Right ventricle myocardium inferior (tissue), 1 donor: ENCODE measurements around the gene ATP2B1. TPM values are rescaled to one million over a fixed set of nuclear protein-coding genes. Genes with fewer than 3 reads are reported as not detected.
"Not testable (repeated sequence)": the region's sequence is repeated elsewhere in the genome, so short reads cannot be mapped to it uniquely, and the experiment has no call there.

Source experiments
- ATAC-seq: fragments of 200-7000 bp; cut with Tn5 transposase; one replicate; pipeline ENCODE4 v1.9.1; 2020; ENCODE audit warnings: mild to moderate bottlenecking, moderate library complexity
- DNase-seq: peaks from one replicate; pipeline ENCODE4 v3.0.0; 2021; ENCODE audit errors: missing footprints
- intact Hi-C: fragments of 100-400 bp; cut with DNase I; formaldehyde crosslinking; loops from one replicate; pipeline ENCODE4 v1.11.0; 2022
- total RNA-seq: library from RNA; stranded (reverse); fragmentation: NEBNext Ultra II Directional; extraction: Animal tissue kit (Norgen Biotek cat#: 25700); gene quantifications from one replicate; pipeline ENCODE4 v1.2.1, GENCODE V29; 2021
- donor health status: DM: no; HTN: yes; CAD: no; lungs with severe emphysema.

Gene ATP2B1
- total RNA-seq, 1 donor from 2014 or later, result 12.6 TPM

DNA sequence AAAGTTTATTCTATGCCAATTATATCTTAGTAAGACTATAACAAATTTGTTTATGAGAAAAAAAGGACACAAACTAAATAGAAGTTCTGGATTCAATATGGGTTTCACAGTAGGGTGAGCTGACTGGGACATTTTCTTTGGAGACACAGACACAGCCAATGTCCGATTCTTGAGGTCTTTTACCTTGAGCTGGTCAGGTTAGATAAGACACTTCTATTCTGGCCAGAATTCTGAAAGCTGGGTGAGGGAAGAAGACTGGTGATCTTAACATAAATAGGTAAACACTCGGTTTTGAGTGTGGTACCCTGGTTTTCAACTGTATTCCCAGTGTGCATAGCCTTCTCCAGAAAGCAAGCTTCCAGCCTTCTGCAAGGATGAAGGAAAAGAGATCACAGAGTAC, 10.0 kb downstream of the ATP2B1 start:
- DNase-seq, result no peak
- no peak for ATAC-seq
- intact Hi-C loops, result no loop called here

- intact Hi-C loops, ATAC-seq: not testable (repeated sequence)
Measured at GRCh38 chr12:89697728-89698127, 10.9 kb downstream of the ATP2B1 start.

GRCh38 chr12:89697296-89697695, 11.3 kb downstream of the ATP2B1 start:
- intact Hi-C loops, result no loop called here
- no peak for DNase-seq

More at GRCh38 chr12:89697728-89698127, 10.9 kb downstream of the ATP2B1 start:
- DNase-seq, result not testable (repeated sequence)

DNA sequence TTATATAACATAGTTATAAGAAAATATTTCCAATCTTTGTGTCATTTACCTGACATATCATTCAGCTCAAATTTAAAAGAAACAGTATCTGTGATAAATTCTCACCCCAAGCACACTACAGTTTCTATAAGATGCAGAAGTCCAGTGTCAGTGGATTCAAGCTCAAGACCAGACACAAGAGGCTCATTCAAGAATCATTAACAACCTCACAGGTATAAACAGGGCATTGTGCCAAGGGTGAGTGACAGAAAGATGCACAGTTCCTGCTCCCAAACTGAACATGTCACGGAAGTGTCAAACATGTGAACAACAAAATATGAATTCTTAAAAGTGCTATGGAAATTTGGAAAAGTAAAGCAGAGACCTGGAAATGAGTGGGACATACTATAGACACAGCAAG, 12.8 kb downstream of the ATP2B1 start:
- ATAC-seq (no peak), DNase-seq (no peak)
- intact Hi-C loops, result no loop called here

More at GRCh38 chr12:89697296-89697695, 11.3 kb downstream of the ATP2B1 start:
- no peak for ATAC-seq

DNA sequence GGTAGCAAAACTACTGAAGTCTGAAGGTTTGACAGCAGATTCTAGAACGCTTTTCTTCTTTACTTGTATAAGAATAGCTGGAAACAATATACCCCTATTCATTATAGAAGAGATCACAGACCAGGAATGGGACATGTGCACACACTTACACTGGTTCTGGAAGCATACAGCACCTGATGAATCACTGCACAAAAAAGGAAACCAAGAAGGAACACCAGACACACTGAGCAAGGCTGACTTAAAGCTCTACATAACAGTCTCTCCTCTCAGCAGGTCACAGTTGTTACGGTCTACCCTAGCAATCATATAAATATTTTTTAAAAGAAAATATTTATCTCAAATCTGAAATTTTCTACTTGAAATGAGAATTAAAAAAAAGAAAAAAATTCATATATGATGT, 13.5 kb downstream of the ATP2B1 start:
- ATAC-seq, result no peak
- DNase-seq, result no peak
- intact Hi-C loops, result no loop called here

GRCh38 chr12:89694542-89694941, 14.1 kb downstream of the ATP2B1 start:
- intact Hi-C loops, result no loop called here
- ATAC-seq (no peak), DNase-seq (no peak)

DNA sequence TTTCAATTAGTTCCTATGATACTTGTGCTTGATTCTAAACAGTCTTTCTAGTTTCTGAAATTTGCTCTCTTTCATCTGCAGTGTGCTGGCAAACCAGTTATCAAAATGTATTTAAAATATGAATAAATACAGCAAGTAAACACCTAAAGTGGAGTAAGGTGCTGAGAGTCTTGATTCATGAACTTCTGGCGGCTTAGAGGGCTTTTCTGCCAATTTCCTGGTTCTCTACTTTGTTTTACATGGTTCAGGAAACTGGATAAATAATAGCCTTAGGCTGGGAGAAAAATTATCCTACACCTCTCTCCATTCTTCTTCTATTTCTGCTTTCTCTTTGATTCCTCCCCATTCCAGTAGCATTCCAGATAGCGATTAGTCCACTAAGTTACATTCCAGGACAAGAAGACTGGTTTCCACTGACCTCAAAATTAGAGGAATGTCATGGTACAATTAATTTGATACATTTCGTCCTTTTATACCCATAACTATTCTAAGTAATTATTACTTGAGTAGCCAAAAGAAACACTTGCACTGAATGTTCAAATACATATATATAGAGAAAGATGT, 14.9 kb downstream of the ATP2B1 start:
- no peak for DNase-seq
- intact Hi-C loops, result no loop called here
- ATAC-seq, result no peak

DNA sequence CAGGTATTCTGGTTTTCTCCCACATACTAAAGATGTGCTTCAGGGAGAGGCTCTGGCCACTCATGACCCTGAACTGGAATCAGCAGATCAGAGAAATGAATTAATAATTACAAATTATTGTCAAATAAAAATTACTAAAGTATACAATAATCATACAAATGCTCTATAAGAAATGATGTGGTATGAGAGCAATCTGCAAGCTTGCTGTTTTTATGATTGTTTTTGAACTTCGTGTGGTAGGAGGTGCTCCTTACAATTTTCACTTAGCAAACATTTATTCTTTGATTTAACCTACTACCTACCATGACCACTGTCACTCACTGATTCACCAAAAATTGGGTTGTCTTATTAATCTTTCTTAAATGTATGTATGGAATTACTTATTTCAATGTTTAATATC, 16.2 kb downstream of the ATP2B1 start:
- intact Hi-C loops, result no loop called here
- DNase-seq (no peak), ATAC-seq (no peak)

GRCh38 chr12:89691659-89692058, 17.0 kb downstream of the ATP2B1 start:
- ATAC-seq (no peak), DNase-seq (no peak)
- intact Hi-C loops, result no loop called here

GRCh38 chr12:89690925-89691324, 17.7 kb downstream of the ATP2B1 start:
- intact Hi-C loops, result no loop called here
- DNase-seq (no peak), ATAC-seq (no peak)

DNA sequence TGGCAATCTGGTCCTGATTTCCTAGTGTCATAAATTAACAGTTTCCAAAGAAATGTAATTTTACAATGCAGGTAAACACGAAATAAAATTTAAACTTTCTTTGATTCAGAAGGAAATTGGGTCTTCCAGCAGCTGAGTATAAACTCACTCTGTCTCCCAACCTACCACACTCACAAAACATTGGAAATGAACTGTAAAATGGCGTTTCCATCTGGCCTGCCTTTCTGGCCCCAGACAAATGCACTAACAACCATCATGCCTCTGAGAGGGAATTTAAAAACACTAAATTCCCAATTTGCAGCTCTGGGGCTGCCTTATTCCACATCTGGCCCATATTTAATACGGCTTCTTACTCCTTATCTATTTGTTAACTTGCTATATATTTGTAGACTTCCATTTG, 19.3 kb downstream of the ATP2B1 start:
- intact Hi-C loops, result no loop called here
- DNase-seq (no peak), ATAC-seq (no peak)

DNA sequence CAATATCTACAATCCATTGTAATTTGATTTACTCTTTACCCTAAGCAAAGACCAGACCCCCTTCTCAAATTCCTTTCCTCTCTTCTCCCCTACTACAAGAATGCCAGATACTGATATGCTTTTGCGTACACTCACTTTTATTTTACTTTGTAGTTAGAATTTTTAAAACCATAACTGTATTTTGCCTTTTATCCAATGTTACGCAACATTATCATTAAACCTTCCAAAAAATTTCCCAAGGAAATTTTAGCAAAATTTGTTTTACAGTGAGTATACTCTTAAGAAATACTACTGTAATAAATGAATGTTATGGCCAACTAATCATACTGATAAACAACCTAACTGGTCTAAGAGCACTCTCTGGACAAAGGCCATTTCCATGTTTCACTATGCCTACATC, 22.3 kb downstream of the ATP2B1 start:
- DNase-seq (no peak), ATAC-seq (no peak)
- intact Hi-C loops, result no loop called here

DNA sequence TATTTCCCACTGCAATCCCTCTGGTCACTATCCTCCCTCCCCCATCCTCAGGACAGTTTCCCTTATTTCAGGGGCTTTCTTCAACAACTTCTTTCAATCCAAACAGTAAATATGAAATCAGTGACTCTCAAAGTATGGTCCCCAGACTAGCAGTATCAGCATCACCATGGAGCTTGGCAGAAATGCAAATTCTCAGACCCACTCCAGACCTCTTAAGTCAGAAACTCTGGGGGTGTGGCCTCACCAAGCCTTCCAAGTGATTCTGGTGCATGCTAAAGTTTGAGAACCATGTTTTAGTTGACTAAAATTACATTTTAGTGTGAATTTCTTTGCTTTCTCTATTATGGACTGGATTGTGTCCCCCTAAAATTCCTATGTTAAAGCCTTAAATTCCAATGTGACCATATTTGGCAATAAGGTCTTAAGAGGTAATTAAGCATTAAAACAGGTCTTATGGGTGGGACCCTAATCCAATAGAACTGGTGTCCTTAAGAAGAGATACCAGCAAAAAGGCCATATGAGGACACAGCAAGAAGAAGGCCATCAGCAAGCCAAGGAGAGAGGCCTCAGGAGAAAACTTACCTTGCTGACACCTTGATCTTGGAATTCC, 23.2 kb downstream of the ATP2B1 start:
- no peak for ATAC-seq
- intact Hi-C loops, result no loop called here
- no peak for DNase-seq

- ATAC-seq, result no peak
- intact Hi-C loops, result no loop called here
- no peak for DNase-seq
Measured at GRCh38 chr12:89684136-89684535, 24.5 kb downstream of the ATP2B1 start.

DNA sequence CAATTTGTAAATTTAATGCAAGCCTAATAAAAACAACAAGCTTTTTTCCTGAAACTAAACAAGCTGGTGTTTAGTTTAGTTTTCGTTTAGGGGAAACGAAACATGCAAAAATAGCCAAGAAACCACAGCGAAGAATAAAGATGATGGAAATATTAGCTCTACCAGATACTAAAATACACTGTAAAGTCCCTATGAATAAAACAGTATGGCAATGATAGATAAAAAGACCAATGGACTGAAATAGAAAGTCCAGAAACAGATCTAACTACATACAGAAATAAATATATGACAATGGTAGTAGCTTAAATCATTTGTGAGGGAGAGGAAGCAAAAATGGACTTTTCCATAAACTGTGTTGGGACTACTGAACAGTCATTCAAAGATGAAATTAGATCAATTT, 26.4 kb downstream of the ATP2B1 start:
- ATAC-seq (no peak), DNase-seq (no peak)
- intact Hi-C loops, result no loop called here

DNA sequence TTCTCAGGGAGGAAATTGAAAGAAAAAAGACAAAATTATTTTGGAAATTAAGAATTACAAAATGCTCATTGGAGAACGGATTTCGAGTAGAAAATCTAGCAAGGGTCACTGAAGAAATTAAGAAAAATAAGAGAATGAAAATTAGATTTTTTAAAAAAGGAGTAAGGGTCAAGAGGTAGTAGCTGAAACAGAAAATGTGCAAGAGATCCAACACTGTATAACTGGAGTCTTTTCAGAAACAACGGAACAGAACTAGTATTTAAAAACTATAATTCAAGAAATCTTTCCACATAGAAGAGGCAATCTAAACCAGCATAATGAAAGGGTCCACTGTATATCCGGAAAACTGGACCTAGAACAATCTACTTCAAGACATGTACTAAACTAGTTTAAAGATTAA, 28.2 kb downstream of the ATP2B1 start:
- intact Hi-C loops, result no loop called here
- DNase-seq (no peak), ATAC-seq (no peak)

GRCh38 chr12:89679631-89680030, 29.0 kb downstream of the ATP2B1 start:
- ATAC-seq (no peak), DNase-seq (no peak)
- intact Hi-C loops, result no loop called here

DNA sequence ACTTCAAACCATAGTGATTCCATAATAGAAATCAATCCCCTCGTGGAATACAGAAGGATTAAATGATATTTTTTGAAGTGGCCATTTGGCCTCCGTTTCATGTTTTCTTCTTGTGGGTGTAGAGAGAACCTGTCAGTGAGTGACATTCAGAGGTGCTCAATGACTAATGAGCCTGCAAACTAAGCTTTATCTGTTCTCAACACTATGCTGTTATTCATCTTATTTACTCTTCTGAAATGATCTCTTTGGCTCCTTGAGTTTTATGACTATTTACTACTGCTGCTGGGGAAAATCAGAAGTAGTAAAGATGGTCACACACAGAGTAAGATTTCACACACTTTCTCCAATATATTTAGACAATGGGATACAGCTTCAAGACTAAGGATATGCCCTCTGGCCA, 30.4 kb downstream of the ATP2B1 start:
- intact Hi-C loops, result no loop called here
- DNase-seq (no peak), ATAC-seq (no peak)

- ATAC-seq, result no peak
- DNase-seq, result no peak
- intact Hi-C loops, result no loop called here
Measured at GRCh38 chr12:89676930-89677329, 31.7 kb downstream of the ATP2B1 start.

- intact Hi-C loops, result no loop called here
- ATAC-seq (no peak), DNase-seq (no peak)
Measured at GRCh38 chr12:89674326-89674942, 34.2 kb downstream of the ATP2B1 start.

- no peak for ATAC-seq
- no peak for DNase-seq
- intact Hi-C loops, result no loop called here
Measured at GRCh38 chr12:89673603-89674002, 35.0 kb downstream of the ATP2B1 start.
